ENCODE results near the gene HPSE2.

The HPSE2 gene

GRCh38 chr10:98627711-98628110 lies 607.9 kb downstream of the HPSE2 start:
- DNase-seq (ENCODE audit: extremely low read depth, low read depth) = no peak
- TF ChIP-seq, protein P1, sequence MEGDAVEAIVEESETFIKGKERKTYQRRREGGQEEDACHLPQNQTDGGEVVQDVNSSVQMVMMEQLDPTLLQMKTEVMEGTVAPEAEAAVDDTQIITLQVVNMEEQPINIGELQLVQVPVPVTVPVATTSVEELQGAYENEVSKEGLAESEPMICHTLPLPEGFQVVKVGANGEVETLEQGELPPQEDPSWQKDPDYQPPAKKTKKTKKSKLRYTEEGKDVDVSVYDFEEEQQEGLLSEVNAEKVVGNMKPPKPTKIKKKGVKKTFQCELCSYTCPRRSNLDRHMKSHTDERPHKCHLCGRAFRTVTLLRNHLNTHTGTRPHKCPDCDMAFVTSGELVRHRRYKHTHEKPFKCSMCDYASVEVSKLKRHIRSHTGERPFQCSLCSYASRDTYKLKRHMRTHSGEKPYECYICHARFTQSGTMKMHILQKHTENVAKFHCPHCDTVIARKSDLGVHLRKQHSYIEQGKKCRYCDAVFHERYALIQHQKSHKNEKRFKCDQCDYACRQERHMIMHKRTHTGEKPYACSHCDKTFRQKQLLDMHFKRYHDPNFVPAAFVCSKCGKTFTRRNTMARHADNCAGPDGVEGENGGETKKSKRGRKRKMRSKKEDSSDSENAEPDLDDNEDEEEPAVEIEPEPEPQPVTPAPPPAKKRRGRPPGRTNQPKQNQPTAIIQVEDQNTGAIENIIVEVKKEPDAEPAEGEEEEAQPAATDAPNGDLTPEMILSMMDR (IDR thresholded peaks at IDR 0.05; ENCODE audit: low read depth, low read length) = no peak

DNA sequence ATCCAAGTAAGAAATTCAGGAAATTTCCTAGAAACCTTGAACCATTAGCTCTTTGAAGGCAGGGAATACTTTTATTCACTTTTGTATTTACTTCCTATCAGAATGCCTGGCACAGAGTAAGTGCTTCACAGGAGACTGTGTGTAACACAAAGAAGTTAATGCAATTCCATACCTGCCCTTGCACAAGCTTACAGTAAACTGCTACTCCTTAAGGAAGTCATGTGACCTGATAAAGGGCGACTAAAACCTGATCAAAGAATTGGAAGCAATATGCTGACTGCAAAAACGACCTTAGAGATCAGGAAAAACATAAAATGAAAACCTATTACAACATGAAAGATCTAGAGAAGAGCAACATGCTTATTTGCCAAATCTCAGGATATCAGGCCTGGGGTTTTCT lies 610.7 kb downstream of the HPSE2 start:
- no peak for DNase-seq (ENCODE audit: extremely low read depth, low read depth)
- TF ChIP-seq, protein P1 (IDR thresholded peaks at IDR 0.05; ENCODE audit: low read depth, low read length) = no peak

DNA sequence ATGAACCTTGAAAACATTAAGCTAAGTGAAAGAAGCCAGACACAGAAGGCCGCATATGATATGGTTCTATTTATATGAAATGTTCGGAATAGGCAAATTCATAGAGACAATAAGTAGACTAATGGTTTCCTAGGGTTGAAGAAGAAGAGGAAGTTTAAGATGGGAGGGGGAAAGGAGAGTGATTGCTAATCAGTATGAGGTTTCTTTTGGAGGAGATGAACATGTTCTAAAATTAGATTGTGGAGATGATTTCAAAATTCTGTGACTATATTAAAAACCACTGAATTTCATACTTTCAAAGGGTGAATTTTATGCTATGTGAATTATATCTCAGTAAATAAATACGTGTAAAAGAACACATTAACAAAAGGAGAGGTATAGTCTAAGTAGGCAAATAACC lies 612.5 kb downstream of the HPSE2 start:
- TF ChIP-seq, protein P1 (IDR thresholded peaks at IDR 0.05; ENCODE audit: low read depth, low read length) = no peak
- no peak for DNase-seq (ENCODE audit: extremely low read depth, low read depth)

DNA sequence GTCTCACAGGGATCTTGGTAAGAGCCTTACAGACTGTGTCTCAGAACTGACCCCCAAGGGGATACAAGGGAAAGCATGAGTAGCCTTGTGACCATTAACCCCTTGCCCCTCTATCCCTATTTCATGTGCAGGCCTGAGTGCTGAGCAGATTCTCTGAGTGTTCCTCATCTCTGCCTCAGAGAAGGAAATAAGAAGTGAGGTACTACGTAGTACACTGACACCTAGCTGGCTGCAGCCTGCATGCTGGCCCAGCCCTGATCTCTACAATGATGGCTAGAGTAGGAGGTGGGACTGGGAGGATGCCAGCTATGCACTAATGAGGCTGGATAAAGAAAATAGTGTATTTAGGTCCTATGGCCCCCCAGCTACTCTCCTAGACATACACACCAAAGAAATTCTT lies 614.0 kb downstream of the HPSE2 start:
- TF ChIP-seq, protein P1 (IDR thresholded peaks at IDR 0.05; ENCODE audit: low read depth, low read length) = no peak
- no peak for DNase-seq (ENCODE audit: extremely low read depth, low read depth)

DNA sequence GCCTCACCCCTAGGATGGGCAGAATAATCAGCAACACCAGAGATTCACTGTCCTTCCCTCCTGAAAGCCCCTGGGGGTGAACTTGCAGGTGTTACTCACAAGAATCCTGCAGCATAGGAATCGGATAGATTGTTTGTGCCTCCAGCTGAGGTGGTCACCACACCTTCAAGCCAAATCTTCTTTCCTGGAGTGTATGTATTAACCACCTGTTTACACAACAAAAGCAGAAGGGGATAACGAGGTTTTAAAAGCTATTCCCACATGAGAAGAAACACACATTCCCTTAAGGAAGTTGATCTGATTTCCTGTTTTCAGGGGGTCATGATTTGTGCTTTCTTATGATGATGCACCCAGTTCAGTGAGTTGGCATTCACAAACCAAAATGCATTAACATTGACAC lies 615.1 kb downstream of the HPSE2 start:
- TF ChIP-seq, protein P1 (IDR thresholded peaks at IDR 0.05; ENCODE audit: low read depth, low read length) = no peak
- DNase-seq (ENCODE audit: extremely low read depth, low read depth) = no peak

- DNase-seq (ENCODE audit: extremely low read depth, low read depth) = no peak
- TF ChIP-seq, protein P1 (IDR thresholded peaks at IDR 0.05; ENCODE audit: low read depth, low read length) = no peak
These were observed 616.2 kb downstream of the HPSE2 start for GRCh38 chr10:98619446-98619845.

DNA sequence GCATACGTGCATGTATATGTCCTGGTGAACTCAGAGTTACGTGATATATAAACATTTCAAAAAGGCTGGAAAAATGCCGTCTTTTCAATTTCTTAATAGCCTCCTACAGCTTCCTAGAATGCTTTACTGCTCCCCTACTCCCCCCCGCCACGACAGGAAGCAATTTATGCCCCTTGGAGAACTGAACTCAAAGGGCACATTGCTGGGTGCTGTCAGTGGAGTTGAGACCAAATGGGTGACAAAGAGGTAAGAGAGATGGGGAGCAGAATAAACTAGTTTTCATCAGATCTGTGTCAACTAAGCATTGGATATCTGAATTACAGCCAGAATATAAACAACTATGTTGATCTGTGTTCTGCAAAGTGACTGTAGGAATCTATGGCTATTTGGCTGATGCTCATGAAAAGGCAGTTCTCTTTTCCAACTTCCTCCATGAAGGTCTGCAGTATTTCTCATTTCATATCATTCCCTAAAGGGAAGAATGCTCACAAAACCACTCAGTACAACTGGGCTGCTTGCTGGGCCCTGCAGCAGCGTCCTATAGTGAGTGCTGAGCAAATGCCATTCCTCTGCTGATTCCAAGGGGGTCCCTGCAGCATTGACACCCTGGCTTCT lies 617.6 kb downstream of the HPSE2 start:
- DNase-seq (ENCODE audit: extremely low read depth, low read depth) = no peak
- TF ChIP-seq, protein P1 (IDR thresholded peaks at IDR 0.05; ENCODE audit: low read depth, low read length) = no peak
